ENCODE results near the gene LRP5. TPM values are rescaled to one million over a fixed set of nuclear protein-coding genes. Genes with fewer than 3 reads are reported as not detected.

Gene LRP5
- total and polyA plus RNA-seq, 8 donors, result 11.8 to 152 (median 44.2) TPM

DNA sequence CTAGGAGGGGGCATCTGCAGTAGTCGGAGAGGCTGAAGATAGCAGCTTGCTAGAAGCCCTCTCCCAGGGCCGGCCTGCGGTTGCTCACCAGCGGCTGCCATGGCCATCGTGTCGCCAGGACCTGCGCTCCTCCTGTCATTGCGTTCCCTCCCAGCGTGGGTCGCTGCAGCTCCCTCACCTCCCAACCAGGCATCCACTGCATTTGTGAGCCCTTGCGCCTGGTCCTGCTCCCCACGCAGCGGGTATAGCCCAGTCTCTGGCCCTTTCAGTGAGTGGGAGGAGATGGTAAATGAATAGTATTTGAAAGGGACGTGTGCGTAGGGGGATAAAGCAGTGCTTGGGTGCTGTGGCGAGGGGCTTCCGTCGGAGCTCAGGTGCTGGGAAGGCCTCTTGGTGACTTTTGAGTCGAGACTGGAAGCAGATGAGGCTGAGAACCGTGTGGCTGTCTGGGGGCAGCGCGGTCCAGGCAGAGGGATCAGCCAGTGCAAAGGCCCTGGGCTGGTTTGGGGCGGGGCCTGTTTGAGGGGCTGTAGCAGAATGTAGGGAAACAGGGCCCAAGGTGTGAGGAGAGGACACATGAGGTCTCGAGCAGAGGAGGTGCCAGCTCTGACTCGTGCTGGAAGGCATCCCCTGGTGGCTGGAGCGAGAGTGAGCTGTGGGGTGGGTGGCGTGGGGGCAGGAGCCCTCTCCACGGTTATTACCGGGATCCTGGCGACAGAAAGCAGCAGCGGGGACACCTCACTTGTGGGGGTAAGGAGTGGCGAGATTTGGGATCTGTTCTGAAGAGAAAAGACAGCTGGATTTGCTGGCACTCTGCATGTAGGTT, 39.3 kb downstream of the LRP5 start:
- Histone ChIP-seq H3K4me1 (peaks cover 45 to 88% (median 55%) of the 10 kb centered on the region in 4 donors), H3K27me3 (no peaks in the 10 kb centered on the region), H3K36me3 (peaks cover 0 to 8% (median 6%) of the 10 kb centered on the region in 4 donors), H3K27ac (peak overlapping the region in 4 of 5 donors; percentile 31 to 89 (median 82)), H3K4me3 (no peak overlapping the region), H3K9me3 (no peaks in the 10 kb centered on the region)
- WGBS, 5 donors, result 85 to 95% (median 88%) methylated on average over 23 to 32 of the region's 32 CpGs
- intact Hi-C loops (cut with DNase I; ENCODE audit: low total_unique reads), result no loop called here
- TF ChIP-seq POLR2A (IDR thresholded peaks at IDR 0.05) (no peak), POLR2AphosphoS5 (IDR thresholded peaks at IDR 0.05) (no peak), EP300 (IDR thresholded peaks at IDR 0.05) (no peak)
- TF ChIP-seq, protein P1, sequence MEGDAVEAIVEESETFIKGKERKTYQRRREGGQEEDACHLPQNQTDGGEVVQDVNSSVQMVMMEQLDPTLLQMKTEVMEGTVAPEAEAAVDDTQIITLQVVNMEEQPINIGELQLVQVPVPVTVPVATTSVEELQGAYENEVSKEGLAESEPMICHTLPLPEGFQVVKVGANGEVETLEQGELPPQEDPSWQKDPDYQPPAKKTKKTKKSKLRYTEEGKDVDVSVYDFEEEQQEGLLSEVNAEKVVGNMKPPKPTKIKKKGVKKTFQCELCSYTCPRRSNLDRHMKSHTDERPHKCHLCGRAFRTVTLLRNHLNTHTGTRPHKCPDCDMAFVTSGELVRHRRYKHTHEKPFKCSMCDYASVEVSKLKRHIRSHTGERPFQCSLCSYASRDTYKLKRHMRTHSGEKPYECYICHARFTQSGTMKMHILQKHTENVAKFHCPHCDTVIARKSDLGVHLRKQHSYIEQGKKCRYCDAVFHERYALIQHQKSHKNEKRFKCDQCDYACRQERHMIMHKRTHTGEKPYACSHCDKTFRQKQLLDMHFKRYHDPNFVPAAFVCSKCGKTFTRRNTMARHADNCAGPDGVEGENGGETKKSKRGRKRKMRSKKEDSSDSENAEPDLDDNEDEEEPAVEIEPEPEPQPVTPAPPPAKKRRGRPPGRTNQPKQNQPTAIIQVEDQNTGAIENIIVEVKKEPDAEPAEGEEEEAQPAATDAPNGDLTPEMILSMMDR (IDR thresholded peaks at IDR 0.05), result no peak
- peak in 1 of 2 donors; percentile 12 for DNase-seq

DNA sequence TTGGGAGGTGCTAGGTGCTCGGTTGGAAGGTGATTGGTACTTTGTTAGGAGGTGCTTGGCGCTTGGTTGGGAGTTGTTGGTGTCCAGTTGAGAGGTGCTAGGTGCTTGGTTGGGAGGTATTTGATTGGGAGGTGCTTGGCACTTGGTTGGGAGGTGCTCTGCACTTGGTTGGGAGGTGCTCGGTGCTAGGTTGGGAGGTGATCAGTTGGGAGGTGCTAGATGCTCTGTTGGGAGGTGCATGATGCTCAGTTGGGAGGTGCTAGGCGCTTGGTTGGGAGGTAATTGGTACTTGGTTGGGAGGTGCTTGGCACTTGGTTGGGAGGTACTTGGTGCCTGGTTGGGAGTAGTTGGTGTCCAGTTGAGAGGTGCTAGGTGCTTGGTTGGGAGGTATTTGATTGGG, 40.2 kb downstream of the LRP5 start:
- Histone ChIP-seq H3K27me3 (no peaks in the 10 kb centered on the region), H3K9me3 (no peaks in the 10 kb centered on the region), H3K36me3 (peaks cover 0 to 10% (median 8%) of the 10 kb centered on the region in 4 donors), H3K27ac (peak overlapping the region in 4 of 5 donors; percentile 79 to 89 (median 86)), H3K4me1 (peaks cover 35 to 86% (median 46%) of the 10 kb centered on the region in 4 donors), H3K4me3 (no peak overlapping the region)
- 91 to 96% (median 94%) methylated on average over 4 of the region's 4 CpGs for WGBS, 5 donors
- TF ChIP-seq, protein P1 (IDR thresholded peaks at IDR 0.05), result no peak
- no peak for TF ChIP-seq POLR2AphosphoS5 (IDR thresholded peaks at IDR 0.05)
- TF ChIP-seq POLR2A (IDR thresholded peaks at IDR 0.05), result no peak
- TF ChIP-seq EP300 (IDR thresholded peaks at IDR 0.05), result no peak
- peak in 1 of 2 donors; percentile 16 for DNase-seq
- intact Hi-C loops (cut with DNase I; ENCODE audit: low total_unique reads), result no loop called here

DNA sequence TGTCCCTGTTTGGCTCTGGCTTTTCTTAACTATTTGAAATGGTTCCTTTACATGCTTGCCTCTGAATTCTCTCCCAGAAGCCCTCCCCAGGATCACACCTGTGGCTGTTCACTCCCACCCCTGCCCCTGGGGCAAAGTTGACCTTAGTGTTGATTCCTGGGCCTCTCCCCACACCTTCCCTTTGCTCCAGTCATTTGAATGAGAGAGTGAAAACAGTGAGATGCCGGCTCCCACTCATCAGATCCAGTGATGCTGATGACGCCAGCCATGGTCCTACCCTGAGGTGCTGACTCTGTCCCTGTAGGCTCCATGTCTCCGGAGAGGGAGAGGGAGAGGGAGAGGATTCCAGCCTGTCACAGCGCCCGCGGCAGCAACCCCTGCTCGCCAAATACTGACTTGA, 40.7 kb downstream of the LRP5 start:
- peaks cover 33 to 81% (median 45%) of the 10 kb centered on the region in 4 donors for H3K4me1 ChIP-seq
- peaks cover 4 to 14% (median 9%) of the 10 kb centered on the region in 4 donors for H3K36me3 ChIP-seq
- DNase-seq, result peak in 1 of 2 donors; percentile 35
- H3K9me3 ChIP-seq, result no peaks in the 10 kb centered on the region
- TF ChIP-seq POLR2A (IDR thresholded peaks at IDR 0.05) (no peak), EP300 (IDR thresholded peaks at IDR 0.05) (no peak), POLR2AphosphoS5 (IDR thresholded peaks at IDR 0.05) (no peak)
- TF ChIP-seq, protein P1 (IDR thresholded peaks at IDR 0.05), result no peak
- H3K4me3 ChIP-seq, result no peak overlapping the region
- 74 to 88% (median 84%) methylated on average over 7 of the region's 7 CpGs for WGBS, 5 donors
- H3K27me3 ChIP-seq, result no peaks in the 10 kb centered on the region
- intact Hi-C loops (cut with DNase I; ENCODE audit: low total_unique reads), result no loop called here
- peak overlapping the region in 4 of 5 donors; percentile 79 to 89 (median 86) for H3K27ac ChIP-seq

DNA sequence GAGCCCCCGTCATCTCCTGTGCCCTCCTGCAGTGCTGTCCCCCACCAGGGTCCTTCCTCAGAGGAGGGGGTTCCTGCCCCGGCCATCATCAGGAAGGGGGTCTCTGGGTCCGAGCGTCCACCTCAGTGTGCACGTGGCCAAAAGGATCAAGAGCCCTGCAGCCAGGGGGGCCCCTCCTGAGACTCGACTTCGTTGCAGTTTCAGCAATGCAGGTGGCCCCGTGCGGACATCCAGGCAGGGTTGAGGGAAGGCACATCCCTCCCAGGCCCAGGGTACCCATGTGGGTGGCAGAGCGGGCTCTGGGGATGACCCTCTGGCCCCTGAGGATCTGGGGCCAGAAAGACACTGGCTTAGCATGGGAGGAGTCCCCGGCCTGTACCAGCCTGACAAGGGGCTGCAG, 41.3 kb downstream of the LRP5 start:
- Histone ChIP-seq H3K36me3 (peaks cover 10 to 17% (median 13%) of the 10 kb centered on the region in 4 donors), H3K4me3 (peak overlapping the region in 1 of 4 donors; percentile 14), H3K27me3 (no peaks in the 10 kb centered on the region), H3K27ac (peak overlapping the region; percentile 75 to 89 (median 86)), H3K4me1 (peaks cover 33 to 81% (median 44%) of the 10 kb centered on the region in 4 donors), H3K9me3 (no peaks in the 10 kb centered on the region)
- 70 to 84% (median 78%) methylated on average over 6 to 11 of the region's 11 CpGs for WGBS, 5 donors
- intact Hi-C loops (cut with DNase I; ENCODE audit: low total_unique reads), result no loop called here
- TF ChIP-seq POLR2AphosphoS5 (IDR thresholded peaks at IDR 0.05), result no peak
- no peak for TF ChIP-seq EP300 (IDR thresholded peaks at IDR 0.05)
- TF ChIP-seq POLR2A (IDR thresholded peaks at IDR 0.05), result no peak
- TF ChIP-seq, protein P1 (IDR thresholded peaks at IDR 0.05), result no peak
- DNase-seq, result peak in 1 of 2 donors; percentile 5
